Measurements from ENCODE around the gene PAPPA.

DNA sequence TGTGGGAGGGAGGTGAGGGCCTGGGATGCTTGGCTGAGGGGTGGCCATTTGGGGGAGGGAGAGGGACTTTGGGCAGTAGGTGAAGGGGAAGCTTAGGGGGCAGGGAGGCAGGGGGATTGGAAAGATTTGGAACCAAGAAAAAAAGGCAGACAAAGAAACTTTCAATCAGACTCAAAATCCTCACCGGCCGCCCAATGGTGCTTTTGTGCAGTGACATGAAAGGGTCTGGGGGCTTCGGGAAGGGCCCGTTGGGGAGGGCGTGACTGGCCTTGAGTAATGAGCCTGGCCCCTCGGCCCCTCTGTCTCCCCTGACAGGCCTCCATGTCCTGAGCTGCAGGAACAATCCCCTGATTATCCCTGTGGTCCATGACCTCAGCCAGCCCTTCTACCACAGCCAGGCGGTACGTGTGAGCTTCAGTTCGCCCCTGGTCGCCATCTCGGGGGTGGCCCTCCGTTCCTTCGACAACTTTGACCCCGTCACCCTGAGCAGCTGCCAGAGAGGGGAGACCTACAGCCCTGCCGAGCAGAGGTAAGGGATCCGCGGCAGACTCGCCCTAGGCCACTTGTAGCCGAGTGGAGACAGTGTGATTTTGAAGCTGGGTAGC lies 181.1 kb downstream of the PAPPA start:
- TF ChIP-seq POLR2A (IDR thresholded peaks at IDR 0.05; ENCODE audit: low read depth) = no peak
- TF ChIP-seq, protein P1, sequence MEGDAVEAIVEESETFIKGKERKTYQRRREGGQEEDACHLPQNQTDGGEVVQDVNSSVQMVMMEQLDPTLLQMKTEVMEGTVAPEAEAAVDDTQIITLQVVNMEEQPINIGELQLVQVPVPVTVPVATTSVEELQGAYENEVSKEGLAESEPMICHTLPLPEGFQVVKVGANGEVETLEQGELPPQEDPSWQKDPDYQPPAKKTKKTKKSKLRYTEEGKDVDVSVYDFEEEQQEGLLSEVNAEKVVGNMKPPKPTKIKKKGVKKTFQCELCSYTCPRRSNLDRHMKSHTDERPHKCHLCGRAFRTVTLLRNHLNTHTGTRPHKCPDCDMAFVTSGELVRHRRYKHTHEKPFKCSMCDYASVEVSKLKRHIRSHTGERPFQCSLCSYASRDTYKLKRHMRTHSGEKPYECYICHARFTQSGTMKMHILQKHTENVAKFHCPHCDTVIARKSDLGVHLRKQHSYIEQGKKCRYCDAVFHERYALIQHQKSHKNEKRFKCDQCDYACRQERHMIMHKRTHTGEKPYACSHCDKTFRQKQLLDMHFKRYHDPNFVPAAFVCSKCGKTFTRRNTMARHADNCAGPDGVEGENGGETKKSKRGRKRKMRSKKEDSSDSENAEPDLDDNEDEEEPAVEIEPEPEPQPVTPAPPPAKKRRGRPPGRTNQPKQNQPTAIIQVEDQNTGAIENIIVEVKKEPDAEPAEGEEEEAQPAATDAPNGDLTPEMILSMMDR (IDR thresholded peaks at IDR 0.05) = no peak
- no peak for TF ChIP-seq EP300 (IDR thresholded peaks at IDR 0.05)
- TF ChIP-seq POLR2AphosphoS5 (IDR thresholded peaks at IDR 0.05) = no peak

Measured in esophagus muscularis mucosa (tissue), 4 donors.